ENCODE results near the gene MPDZ.

Gene MPDZ

GRCh38 chr9:13128266-13128860 is 151.1 kb downstream of the MPDZ start:
- no peak for DNase-seq

GRCh38 chr9:13127131-13127530 is 152.4 kb downstream of the MPDZ start:
- no peak for DNase-seq

GRCh38 chr9:13125261-13125660 is 154.2 kb downstream of the MPDZ start:
- DNase-seq = no peak

GRCh38 chr9:13122756-13123369 is 156.6 kb downstream of the MPDZ start:
- no peak for DNase-seq

- DNase-seq = no peak
These were observed 161.2 kb downstream of the MPDZ start for GRCh38 chr9:13118313-13118712.

- DNase-seq = no peak
These were observed 163.2 kb downstream of the MPDZ start for GRCh38 chr9:13116292-13116691.

- no peak for DNase-seq
These were observed 165.7 kb downstream of the MPDZ start for GRCh38 chr9:13113751-13114150.

- DNase-seq = no peak
These were observed 166.3 kb downstream of the MPDZ start for GRCh38 chr9:13113216-13113615.

GRCh38 chr9:13111778-13112177 is 167.7 kb downstream of the MPDZ start:
- DNase-seq = no peak

- DNase-seq = no peak
These were observed 168.6 kb downstream of the MPDZ start for GRCh38 chr9:13110766-13111417.

- DNase-seq = no peak
These were observed 169.7 kb downstream of the MPDZ start for GRCh38 chr9:13109781-13110180.

GRCh38 chr9:13107008-13107407 is 172.5 kb downstream of the MPDZ start:
- DNase-seq = no peak

GRCh38 chr9:13100914-13101572 is 178.4 kb downstream of the MPDZ start:
- no peak for DNase-seq

GRCh38 chr9:13095056-13095455 is 184.4 kb downstream of the MPDZ start:
- no peak for DNase-seq

GRCh38 chr9:13090628-13091027 is 188.9 kb downstream of the MPDZ start:
- DNase-seq = no peak

- no peak for DNase-seq
These were observed 189.8 kb downstream of the MPDZ start for GRCh38 chr9:13089666-13090065.

GRCh38 chr9:13088720-13089427 is 190.6 kb downstream of the MPDZ start:
- peak; percentile 78 for DNase-seq

GRCh38 chr9:13083963-13084528 is 195.4 kb downstream of the MPDZ start:
- no peak for DNase-seq

- DNase-seq = no peak
These were observed 196.1 kb downstream of the MPDZ start for GRCh38 chr9:13083366-13083765.

- DNase-seq = no peak
These were observed 196.7 kb downstream of the MPDZ start for GRCh38 chr9:13082796-13083195.

GRCh38 chr9:13078164-13078563 is 201.3 kb downstream of the MPDZ start:
- no peak for DNase-seq

GRCh38 chr9:13076616-13077015 is 202.9 kb downstream of the MPDZ start:
- DNase-seq = no peak

GRCh38 chr9:13071921-13072320 is 207.6 kb downstream of the MPDZ start:
- DNase-seq = no peak

Measured in hematopoietic multipotent progenitor cell treated with erythropoietin and hydrocortisone succinate and interleukin-3 and kit ligand, for 6 days (in vitro differentiated cells).